AG04449 (cell line): ENCODE measurements around the gene SCUBE2.

ENCODE experiments used
- CTCF ChIA-PET: fragments of 350-600 bp; formaldehyde crosslinking; extraction: SDS; loops from one replicate; lab custom pipeline; 2021; ENCODE audit warnings: antibody characterized with exemption; lab: Yijun Ruan, JAX
- POLR2A ChIA-PET: fragments of 400-600, 350-600 bp; formaldehyde crosslinking; extraction: SDS; loops from one replicate; lab custom pipeline; 2020; ENCODE audit warnings: antibody characterized with exemption, inconsistent platforms; lab: Yijun Ruan, JAX
- DNase-seq: peaks from one replicate; pipeline ENCODE4 v3.0.0-alpha.2; 2010; ENCODE audit warnings: low read depth, low spot score
- H3K4me3 ChIP-seq: 2 replicates; pipeline ENCODE4 v1.5.1; 2011; ENCODE audit warnings: low read depth, mild to moderate bottlenecking, control low read depth, low read length
- TF ChIP-seq, protein P1 (sequence below): IDR thresholded peaks from one replicate; pipeline ENCODE4 v1.5.1; 2011; ENCODE audit warnings: mild to moderate bottlenecking, moderate library complexity, low read length, control low read depth, inconsistent platforms; ENCODE audit not compliant: insufficient read depth; ENCODE audit errors: missing control alignments

SCUBE2 gene

DNA sequence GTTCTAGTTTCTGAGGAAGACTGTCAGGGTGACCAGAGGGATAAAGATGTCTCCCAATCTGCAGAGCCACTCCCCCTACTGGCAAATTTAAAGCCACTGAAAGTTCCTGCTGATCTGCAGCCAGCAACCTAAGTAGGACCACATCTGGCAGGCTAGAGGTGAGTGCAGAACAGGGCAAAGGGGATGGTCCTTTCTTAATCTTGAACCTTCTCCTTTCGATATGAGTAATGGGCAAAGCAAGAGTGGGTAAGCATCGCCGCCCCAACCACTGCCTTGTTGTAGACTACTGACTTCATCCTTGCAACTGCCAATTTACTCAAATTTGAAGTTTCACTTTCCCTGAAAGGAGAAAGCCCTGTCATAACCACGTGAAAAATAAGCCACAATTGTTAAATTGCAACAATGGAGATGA lies 30.7 kb downstream of the SCUBE2 start:
- no peak for DNase-seq
- ChIA-PET POLR2A (no interaction called here), CTCF (interaction anchor here (1.0 to 1.8 kb wide), 3 partner anchors 45 to 79 kb away, joined by 4 to 7 read pairs (median 7); no protein-coding TSS in a partner anchor)
- TF ChIP-seq, protein P1, sequence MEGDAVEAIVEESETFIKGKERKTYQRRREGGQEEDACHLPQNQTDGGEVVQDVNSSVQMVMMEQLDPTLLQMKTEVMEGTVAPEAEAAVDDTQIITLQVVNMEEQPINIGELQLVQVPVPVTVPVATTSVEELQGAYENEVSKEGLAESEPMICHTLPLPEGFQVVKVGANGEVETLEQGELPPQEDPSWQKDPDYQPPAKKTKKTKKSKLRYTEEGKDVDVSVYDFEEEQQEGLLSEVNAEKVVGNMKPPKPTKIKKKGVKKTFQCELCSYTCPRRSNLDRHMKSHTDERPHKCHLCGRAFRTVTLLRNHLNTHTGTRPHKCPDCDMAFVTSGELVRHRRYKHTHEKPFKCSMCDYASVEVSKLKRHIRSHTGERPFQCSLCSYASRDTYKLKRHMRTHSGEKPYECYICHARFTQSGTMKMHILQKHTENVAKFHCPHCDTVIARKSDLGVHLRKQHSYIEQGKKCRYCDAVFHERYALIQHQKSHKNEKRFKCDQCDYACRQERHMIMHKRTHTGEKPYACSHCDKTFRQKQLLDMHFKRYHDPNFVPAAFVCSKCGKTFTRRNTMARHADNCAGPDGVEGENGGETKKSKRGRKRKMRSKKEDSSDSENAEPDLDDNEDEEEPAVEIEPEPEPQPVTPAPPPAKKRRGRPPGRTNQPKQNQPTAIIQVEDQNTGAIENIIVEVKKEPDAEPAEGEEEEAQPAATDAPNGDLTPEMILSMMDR, result no peak
- H3K4me3 ChIP-seq, result no peak overlapping the region

DNA sequence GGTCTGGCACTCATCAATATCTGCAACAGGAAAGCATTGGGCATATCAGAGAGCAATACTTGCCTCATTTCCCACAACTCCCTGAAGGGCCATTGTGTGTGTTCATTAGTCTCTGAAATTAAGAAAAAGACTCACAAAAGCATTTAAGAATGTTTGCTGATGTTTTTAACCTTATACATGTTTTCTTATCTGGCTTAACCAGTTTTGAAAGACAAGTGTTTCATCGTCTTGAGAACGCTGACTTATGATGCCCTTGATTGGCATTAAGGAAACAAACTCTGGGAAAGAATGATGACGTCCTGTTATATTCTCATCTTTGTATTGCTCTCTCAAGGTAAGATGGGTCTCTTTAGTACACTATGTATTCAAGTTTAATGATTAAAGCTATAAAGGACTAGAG lies 32.0 kb downstream of the SCUBE2 start:
- no peak for DNase-seq
- TF ChIP-seq, protein P1, result no peak
- POLR2A ChIA-PET, result no interaction called here
- no peak overlapping the region for H3K4me3 ChIP-seq
- CTCF ChIA-PET, result interaction anchor here (1.0 to 1.6 kb wide), 3 partner anchors 9 to 44 kb away, joined by 4 to 9 read pairs (median 4); no protein-coding TSS in a partner anchor

DNA sequence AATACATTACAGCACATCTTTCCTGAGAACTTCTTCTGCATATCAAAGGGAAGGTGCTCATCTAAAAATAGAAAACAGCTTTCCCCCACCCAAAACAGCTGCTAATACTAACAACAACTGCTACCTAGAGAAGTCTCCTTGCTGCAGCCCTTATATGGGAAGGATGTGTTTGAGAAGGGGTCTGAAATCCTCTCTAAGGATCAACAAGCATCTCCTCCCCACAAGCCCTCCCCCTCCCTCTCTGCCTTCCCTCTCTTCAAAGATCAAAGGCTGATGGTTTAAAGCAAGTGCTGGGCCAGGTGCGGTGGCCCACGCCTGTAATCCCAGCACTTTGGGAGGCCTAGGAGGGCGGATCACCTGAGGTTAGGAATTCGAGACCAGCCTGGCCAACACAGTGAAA lies 33.5 kb downstream of the SCUBE2 start:
- no peak for DNase-seq
- TF ChIP-seq, protein P1, result no peak
- H3K4me3 ChIP-seq, result no peak overlapping the region
- CTCF ChIA-PET, result interaction anchor here (1.6 kb wide), 1 partner anchor 13 kb away, joined by 9 read pairs; no protein-coding TSS in a partner anchor
- POLR2A ChIA-PET, result no interaction called here

DNA sequence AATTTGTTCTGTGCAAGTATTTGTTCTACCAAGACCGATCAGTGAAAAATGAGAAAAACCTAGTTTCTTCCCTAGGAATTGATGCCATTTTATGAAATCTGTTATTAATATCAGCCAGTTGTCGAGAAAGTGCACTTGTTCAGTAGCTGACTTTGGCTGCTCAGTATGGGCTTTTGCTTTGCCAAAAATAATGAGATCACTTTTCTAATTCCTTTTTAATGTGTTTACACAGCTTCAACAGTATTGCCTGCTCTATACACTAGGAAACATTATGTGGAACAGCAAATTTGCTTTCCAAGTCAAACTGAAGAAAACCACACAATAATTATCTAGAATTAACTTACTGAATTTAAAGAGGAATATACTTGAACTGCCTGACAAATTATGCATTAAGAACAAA lies 34.4 kb downstream of the SCUBE2 start:
- H3K4me3 ChIP-seq, result no peak overlapping the region
- ChIA-PET CTCF (no interaction called here), POLR2A (no interaction called here)
- no peak for DNase-seq
- TF ChIP-seq, protein P1, result no peak

DNA sequence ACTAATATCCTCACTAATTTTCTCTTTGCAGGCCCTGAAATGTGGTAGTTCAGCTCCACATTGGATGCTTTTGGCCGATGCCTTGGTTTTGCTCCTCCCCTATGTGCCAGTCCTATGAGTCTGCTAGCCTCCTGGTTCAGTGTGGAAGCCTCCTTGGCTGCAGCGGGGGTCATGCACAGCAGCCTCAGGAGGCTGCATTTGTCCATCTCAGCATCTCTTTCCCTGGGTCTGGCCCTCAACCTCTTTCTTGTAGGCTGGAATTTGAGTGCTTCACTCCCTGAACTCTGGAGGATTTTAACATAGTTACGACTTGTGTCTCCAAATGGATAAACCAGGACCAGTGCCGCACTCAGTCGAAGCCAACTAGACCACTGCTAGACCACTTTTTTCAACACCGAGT lies 34.9 kb downstream of the SCUBE2 start:
- no peak overlapping the region for H3K4me3 ChIP-seq
- ChIA-PET CTCF (no interaction called here), POLR2A (no interaction called here)
- TF ChIP-seq, protein P1, result no peak
- DNase-seq, result no peak

- POLR2A ChIA-PET, result interaction anchor here (0.7 kb wide), 1 partner anchor 35 kb away, joined by 3 read pairs; no protein-coding TSS in a partner anchor
- TF ChIP-seq, protein P1, result no peak
- CTCF ChIA-PET, result interaction anchor here (1.8 kb wide), 1 partner anchor 38 kb away, joined by 5 read pairs; no protein-coding TSS in a partner anchor
- DNase-seq, result peak; percentile 7
- no peak overlapping the region for H3K4me3 ChIP-seq
These were observed 37.9 kb downstream of the SCUBE2 start for GRCh38 chr11:9053316-9054035.
